HCT116 (cell line): ENCODE results near the gene FBXW2. TPM values are rescaled to one million over a fixed set of nuclear protein-coding genes. Genes with fewer than 3 reads are reported as not detected.

Source experiments
- ATAC-seq: fragments of 200-7000 bp; cut with Tn5 transposase; 2 replicates; pipeline ENCODE4 v1.9.1; 2020; ENCODE audit warnings: mild to moderate bottlenecking, moderate library complexity
- BruUV-seq: library from RNA; stranded (reverse); fragments of 400-500 nt; replicated peaks from 2 replicates; lab custom pipeline; 2021; lab: Mats Ljungman, UMichigan
- CTCF ChIA-PET: fragments of 300-600 bp; sonication (Branson Sonifier 250); formaldehyde crosslinking; loops from one replicate; lab custom pipeline; 2021; ENCODE audit warnings: antibody characterized with exemption; lab: Charles Lee
- POLR2A ChIA-PET: fragments of 300-600, 350-600 bp; sonication (Branson Sonifier 250); formaldehyde crosslinking; loops from one replicate; lab custom pipeline; 2021; ENCODE audit warnings: antibody characterized with exemption; lab: Charles Lee
- RAD21 ChIA-PET, 2 experiments: fragments of 300-600 bp; sonication (Branson Sonifier 250); formaldehyde crosslinking; loops; one replicate each; lab custom pipeline; 2023; ENCODE audit warnings: low total read pairs in 2 of 2; ENCODE audit not compliant: uncharacterized antibody in 2 of 2, unreplicated experiment in 2 of 2, low non-redundant PET in 1 of 2; lab: Charles Lee
- DNase-seq: peaks from one replicate; pipeline ENCODE4 v3.0.0-alpha.2; 2010; ENCODE audit warnings: low read depth, low spot score
- H2AFZ ChIP-seq: fragments of 200-600 bp; shearing (Covaris generic), sonication (generic); 2 replicates; pipeline ENCODE4 v1.6.1; 2017; ENCODE audit warnings: low read depth, mixed run types, mixed read lengths, antibody characterized with exemption, low read length; ENCODE audit not compliant: poor library complexity, severe bottlenecking
- H3K27ac ChIP-seq: 2 replicates; pipeline ENCODE4 v1.5.1; 2012; ENCODE audit warnings: low read depth, low read length
- H3K27me3 ChIP-seq: fragments of 200-600 bp; sonication (generic); 2 replicates; pipeline ENCODE4 v1.6.1; 2016; ENCODE audit warnings: mixed run types, low read length, mixed read lengths; ENCODE audit not compliant: insufficient read depth
- H3K36me3 ChIP-seq, 2 experiments: fragments of 200-500 bp in 1 of 2; fragments of 200-600 bp in 1 of 2; sonication (Bioruptor generic) in 1 of 2; sonication (generic) in 1 of 2; 2 replicates each; pipeline versions ENCODE4 v1.5.1 to v1.6.1; 2014 to 2016; ENCODE audit warnings: low read length in 2 of 2, inconsistent platforms in 1 of 2, mixed read lengths in 1 of 2, mixed run types in 1 of 2; ENCODE audit not compliant: insufficient read depth in 2 of 2, control insufficient read depth in 1 of 2
- H3K4me1 ChIP-seq, 2 experiments: fragments of 200-600 bp in 1 of 2; sonication (generic) in 1 of 2; 2 replicates each; pipeline versions ENCODE4 v1.5.1 to v1.6.1; 2012 to 2017; ENCODE audit warnings: low read length in 2 of 2, inconsistent platforms in 1 of 2, mild to moderate bottlenecking in 1 of 2, mixed read lengths in 1 of 2, mixed run types in 1 of 2, moderate library complexity in 1 of 2; ENCODE audit not compliant: insufficient read depth in 2 of 2, control insufficient read depth in 1 of 2
- H3K4me2 ChIP-seq: fragments of 200-600 bp; sonication (generic); 2 replicates; pipeline ENCODE4 v1.6.1; 2017; ENCODE audit warnings: mixed run types, low read length, mixed read lengths
- H3K4me3 ChIP-seq, 2 experiments: fragments of 200-600 bp in 1 of 2; sonication (generic) in 1 of 2; replicated peaks in 1 of 2; 2 replicates each; pipeline ENCODE4 v1.5.1; 2011 to 2016; ENCODE audit warnings: low read length in 2 of 2, control low read depth in 1 of 2, low read depth in 1 of 2, mild to moderate bottlenecking in 1 of 2, mixed read lengths in 1 of 2, mixed run types in 1 of 2
- H3K79me2 ChIP-seq: fragments of 200-600 bp; sonication (generic); 2 replicates; pipeline ENCODE4 v1.6.1; 2017; ENCODE audit warnings: mild to moderate bottlenecking, mixed run types, low read length, moderate library complexity, mixed read lengths; ENCODE audit not compliant: insufficient read depth
- H3K9ac ChIP-seq: fragments of 200-600 bp; sonication (generic); 2 replicates; pipeline ENCODE4 v1.6.1; 2016; ENCODE audit warnings: low read length, mixed read lengths
- H3K9me2 ChIP-seq: fragments of 200-600 bp; sonication (generic), shearing (Covaris generic); 2 replicates; pipeline ENCODE4 v1.6.1; 2017; ENCODE audit warnings: mixed run types, mild to moderate bottlenecking, moderate library complexity; ENCODE audit not compliant: insufficient read depth
- H3K9me3 ChIP-seq, 2 experiments: fragments of 200-500 bp in 1 of 2; fragments of 200-600 bp in 1 of 2; sonication (Bioruptor generic) in 1 of 2; sonication (generic) in 1 of 2; 2 replicates each; pipeline ENCODE4 v1.6.1; 2014 to 2017; ENCODE audit warnings: low read length in 2 of 2, mixed read lengths in 2 of 2, inconsistent platforms in 1 of 2, low read depth in 1 of 2, mild to moderate bottlenecking in 1 of 2, mixed run types in 1 of 2, moderate library complexity in 1 of 2; ENCODE audit not compliant: control insufficient read depth in 1 of 2, insufficient read depth in 1 of 2
- H4K20me1 ChIP-seq: fragments of 200-600 bp; sonication (generic), shearing (Covaris generic); 2 replicates; pipeline ENCODE4 v1.6.1; 2017; ENCODE audit warnings: mixed run types, mild to moderate bottlenecking, moderate library complexity; ENCODE audit not compliant: insufficient read depth
- CBX3 ChIP-seq: IDR thresholded peaks from 2 replicates; pipeline ENCODE4 v1.6.1; 2012; ENCODE audit warnings: low read depth
- EGR1 ChIP-seq: IDR thresholded peaks from 2 replicates; pipeline ENCODE4 v1.6.1; 2012; ENCODE audit warnings: low read depth
- ELF1 ChIP-seq: IDR thresholded peaks from 2 replicates; pipeline ENCODE4 v1.6.1; 2012; ENCODE audit warnings: low read depth, borderline replicate concordance
- EZH2 ChIP-seq: fragments of 200-600 bp; sonication (generic); IDR thresholded peaks from 2 replicates; pipeline ENCODE4 v1.6.1; 2017; ENCODE audit warnings: antibody characterized with exemption, mixed run types
- FOSL1 ChIP-seq: IDR thresholded peaks from 2 replicates; pipeline ENCODE4 v1.6.1; 2012; ENCODE audit warnings: low read depth
- JUND ChIP-seq: IDR thresholded peaks from 2 replicates; pipeline ENCODE4 v1.6.1; 2012
- MAX ChIP-seq: IDR thresholded peaks from 2 replicates; pipeline ENCODE4 v1.6.1; 2012
- RAD21 ChIP-seq: IDR thresholded peaks from 2 replicates; pipeline ENCODE4 v1.6.1; 2012; ENCODE audit warnings: low read depth, mild to moderate bottlenecking
- REST ChIP-seq: IDR thresholded peaks from 2 replicates; pipeline ENCODE4 v1.6.1; 2012; ENCODE audit warnings: low read depth
- SIN3A ChIP-seq: IDR thresholded peaks from 2 replicates; pipeline ENCODE4 v1.6.1; 2012; ENCODE audit warnings: low read depth
- SRF ChIP-seq: IDR thresholded peaks from 2 replicates; pipeline ENCODE4 v1.6.1; 2012; ENCODE audit warnings: low read depth
- TCF7L2 ChIP-seq: IDR thresholded peaks from 2 replicates; pipeline ENCODE4 v1.7.0; 2011; ENCODE audit warnings: borderline replicate concordance, inconsistent platforms; ENCODE audit not compliant: insufficient read depth, insufficient read length; ENCODE audit errors: extremely low read depth
- YY1 ChIP-seq: IDR thresholded peaks from 2 replicates; pipeline ENCODE4 v1.6.1; 2011; ENCODE audit warnings: low read length, low read depth, moderate library complexity, mild to moderate bottlenecking; ENCODE audit not compliant: insufficient replicate concordance; ENCODE audit errors: extremely low read depth
- ZFX ChIP-seq: fragments of 450-650 bp; IDR thresholded peaks from 2 replicates; pipeline ENCODE4 v1.6.1; 2017
- ZNF274 ChIP-seq: fragments of 200-500 bp; sonication (Bioruptor generic); IDR thresholded peaks from 2 replicates; pipeline ENCODE4 v1.6.1; 2014; ENCODE audit warnings: mild to moderate bottlenecking, low read depth, low read length, inconsistent platforms
- intact Hi-C: fragments of 100-400 bp; cut with micrococcal nuclease; formaldehyde crosslinking; loops from 2 replicates; pipeline ENCODE4 v1.10.0; 2022
- total RNA-seq: library from RNA; stranded (reverse); gene quantifications from one replicate; pipeline ENCODE4 v1.2.1, GENCODE V29; 2021; ENCODE audit not compliant: unreplicated experiment
- TF ChIP-seq, protein P1 (sequence below): IDR thresholded peaks from 2 replicates; pipeline ENCODE4 v1.6.1; 2012
- TF ChIP-seq, protein P2 (sequence below), 3 experiments: fragments of 200-600 bp in 1 of 3; sonication (generic) in 1 of 3; IDR thresholded peaks in 2 of 3; conservative IDR thresholded peaks in 1 of 3; 2 replicates each; pipeline ENCODE4 v1.5.1; 2012 to 2017; ENCODE audit warnings: low read depth in 2 of 3, low read length in 2 of 3, antibody characterized with exemption in 1 of 3, borderline replicate concordance in 1 of 3, control low read depth in 1 of 3, mild to moderate bottlenecking in 1 of 3, mixed read lengths in 1 of 3, mixed run types in 1 of 3, moderate library complexity in 1 of 3; ENCODE audit not compliant: insufficient read depth in 1 of 3

Gene FBXW2
- total RNA-seq, 1 experiment from 2014 or later, result 59.6 TPM

- TF ChIP-seq EZH2, result no peak
- TF ChIP-seq MAX, result no peak
- TF ChIP-seq YY1, result no peak
- TF ChIP-seq, protein P1, sequence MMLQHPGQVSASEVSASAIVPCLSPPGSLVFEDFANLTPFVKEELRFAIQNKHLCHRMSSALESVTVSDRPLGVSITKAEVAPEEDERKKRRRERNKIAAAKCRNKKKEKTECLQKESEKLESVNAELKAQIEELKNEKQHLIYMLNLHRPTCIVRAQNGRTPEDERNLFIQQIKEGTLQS, result no peak
- TF ChIP-seq, protein P2, sequence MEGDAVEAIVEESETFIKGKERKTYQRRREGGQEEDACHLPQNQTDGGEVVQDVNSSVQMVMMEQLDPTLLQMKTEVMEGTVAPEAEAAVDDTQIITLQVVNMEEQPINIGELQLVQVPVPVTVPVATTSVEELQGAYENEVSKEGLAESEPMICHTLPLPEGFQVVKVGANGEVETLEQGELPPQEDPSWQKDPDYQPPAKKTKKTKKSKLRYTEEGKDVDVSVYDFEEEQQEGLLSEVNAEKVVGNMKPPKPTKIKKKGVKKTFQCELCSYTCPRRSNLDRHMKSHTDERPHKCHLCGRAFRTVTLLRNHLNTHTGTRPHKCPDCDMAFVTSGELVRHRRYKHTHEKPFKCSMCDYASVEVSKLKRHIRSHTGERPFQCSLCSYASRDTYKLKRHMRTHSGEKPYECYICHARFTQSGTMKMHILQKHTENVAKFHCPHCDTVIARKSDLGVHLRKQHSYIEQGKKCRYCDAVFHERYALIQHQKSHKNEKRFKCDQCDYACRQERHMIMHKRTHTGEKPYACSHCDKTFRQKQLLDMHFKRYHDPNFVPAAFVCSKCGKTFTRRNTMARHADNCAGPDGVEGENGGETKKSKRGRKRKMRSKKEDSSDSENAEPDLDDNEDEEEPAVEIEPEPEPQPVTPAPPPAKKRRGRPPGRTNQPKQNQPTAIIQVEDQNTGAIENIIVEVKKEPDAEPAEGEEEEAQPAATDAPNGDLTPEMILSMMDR (IDR thresholded peaks at IDR 0.05 in 2 of 3, conservative IDR thresholded peaks at IDR 0.05 in 1 of 3; ENCODE audit: borderline replicate concordance in 1 of 3, insufficient read depth in 1 of 3, low read depth in 2 of 3, low read length in 2 of 3), result no peak
- no peak for TF ChIP-seq REST
- TF ChIP-seq ZNF274, result no peak
- TF ChIP-seq ELF1, result no peak
- TF ChIP-seq RAD21, result no peak
- no peak for TF ChIP-seq CBX3
- TF ChIP-seq EGR1, result no peak
- no peak for TF ChIP-seq FOSL1
- no peak for TF ChIP-seq ZFX
- no peak for TF ChIP-seq SIN3A
- TF ChIP-seq SRF, result no peak
- no peak for TF ChIP-seq TCF7L2
- TF ChIP-seq JUND, result no peak
Observed at GRCh38 chr9:120764476-120764875, 28.7 kb downstream of the FBXW2 start.

More at GRCh38 chr9:120764476-120764875, 28.7 kb downstream of the FBXW2 start:
- Histone ChIP-seq H3K9ac (no peak overlapping the region), H4K20me1 (no peaks in the 10 kb centered on the region), H3K4me1 (no peaks in the 10 kb centered on the region), H3K4me2 (no peak overlapping the region), H3K4me3 (no peak overlapping the region), H3K79me2 (no peaks in the 10 kb centered on the region), H3K36me3 (peaks cover 31% of the 10 kb centered on the region in 2 experiments), H3K27me3 (no peaks in the 10 kb centered on the region), H2AFZ (no peak overlapping the region), H3K9me2 (no peaks in the 10 kb centered on the region), H3K9me3 (no peaks in the 10 kb centered on the region), H3K27ac (no peak overlapping the region)
- ChIA-PET POLR2A (no interaction called here), CTCF (no interaction called here), RAD21 (no interaction called here)
- DNase-seq, result no peak
- no TSS peak for BruUV-seq
- ATAC-seq, result no peak
- intact Hi-C loops, result no loop called here
